Astrocyte of the hippocampus (primary cell): ENCODE results near the gene P4HA2.
A peak's percentile ranks its signal among the peaks of the same experiment; 100 is the strongest.

Experiments
- DNase-seq: peaks from one replicate; pipeline ENCODE4 v3.0.0; 2011; ENCODE audit warnings: low read depth, low spot score

The P4HA2 gene

DNA sequence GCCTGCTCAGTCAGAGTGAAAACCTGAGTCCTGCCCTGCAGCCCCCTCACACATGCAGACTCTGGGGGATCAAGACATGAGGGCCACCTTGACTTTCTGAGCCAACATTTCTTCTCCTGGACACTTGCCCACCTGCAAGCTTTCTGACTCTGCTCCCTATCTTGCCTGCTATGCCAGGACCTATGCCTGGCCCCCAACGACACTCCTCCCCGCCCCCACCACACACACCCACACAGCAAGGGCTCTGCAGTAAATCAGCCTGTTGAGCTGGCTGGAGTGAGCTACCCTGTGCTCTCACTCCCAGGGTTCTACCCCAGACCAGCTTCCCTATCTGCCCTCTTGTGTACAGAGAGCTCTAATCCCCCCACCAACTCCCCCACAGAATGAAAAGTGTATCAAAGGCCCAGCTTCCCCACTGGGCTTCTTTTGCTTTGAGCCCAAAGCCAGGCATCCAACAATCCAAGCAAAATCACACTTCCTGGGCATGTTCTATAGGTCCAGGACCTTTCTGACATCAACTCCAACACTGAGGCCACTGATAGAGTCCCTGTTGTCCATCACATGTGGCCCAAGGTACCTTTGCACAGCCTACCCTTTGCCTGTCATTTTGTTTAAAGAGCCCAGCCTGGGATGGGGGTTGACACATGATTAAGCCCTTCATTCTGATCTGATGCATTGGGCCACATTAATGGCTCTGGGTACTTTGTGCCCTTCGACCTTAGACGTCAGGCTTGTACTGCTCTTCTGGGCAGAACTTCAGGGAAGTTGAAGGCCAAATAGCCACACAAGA is 37.1 kb upstream of the P4HA2 start:
- no peak for DNase-seq

GRCh38 chr5:132263548-132264261 is 36.1 kb upstream of the P4HA2 start:
- peak; percentile 91 for DNase-seq

DNA sequence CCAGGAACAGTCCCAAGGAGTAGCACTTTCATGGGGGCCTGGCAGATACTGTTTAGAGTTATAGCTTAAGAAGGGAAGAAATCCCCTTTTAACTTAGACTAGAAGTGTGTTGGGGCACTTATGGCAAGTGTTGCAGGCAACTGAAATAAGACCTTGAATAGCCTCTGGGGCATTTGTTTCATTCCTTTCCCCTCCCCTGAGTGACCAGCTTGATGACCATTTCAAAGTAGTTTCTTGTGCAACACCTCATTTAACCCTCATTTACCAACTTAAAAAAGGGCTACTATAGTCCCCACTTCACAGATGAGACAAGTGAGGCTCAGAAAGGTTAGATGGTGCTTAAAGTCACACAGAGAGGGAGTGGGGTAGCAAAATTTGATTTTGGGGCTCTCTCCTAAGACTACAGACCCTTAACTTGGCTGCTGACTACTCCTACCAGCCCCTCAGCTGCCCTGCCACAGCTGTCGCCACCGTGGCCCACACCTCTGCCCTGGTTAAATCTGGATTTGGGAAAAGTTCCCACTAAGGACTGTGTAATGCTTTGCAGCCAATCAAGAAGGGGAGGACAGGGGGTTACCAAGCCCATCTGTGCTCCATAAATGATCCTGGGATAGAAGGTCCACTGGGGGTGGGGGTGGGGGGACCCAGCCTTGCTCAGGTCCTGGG is 35.4 kb upstream of the P4HA2 start:
- no peak for DNase-seq

DNA sequence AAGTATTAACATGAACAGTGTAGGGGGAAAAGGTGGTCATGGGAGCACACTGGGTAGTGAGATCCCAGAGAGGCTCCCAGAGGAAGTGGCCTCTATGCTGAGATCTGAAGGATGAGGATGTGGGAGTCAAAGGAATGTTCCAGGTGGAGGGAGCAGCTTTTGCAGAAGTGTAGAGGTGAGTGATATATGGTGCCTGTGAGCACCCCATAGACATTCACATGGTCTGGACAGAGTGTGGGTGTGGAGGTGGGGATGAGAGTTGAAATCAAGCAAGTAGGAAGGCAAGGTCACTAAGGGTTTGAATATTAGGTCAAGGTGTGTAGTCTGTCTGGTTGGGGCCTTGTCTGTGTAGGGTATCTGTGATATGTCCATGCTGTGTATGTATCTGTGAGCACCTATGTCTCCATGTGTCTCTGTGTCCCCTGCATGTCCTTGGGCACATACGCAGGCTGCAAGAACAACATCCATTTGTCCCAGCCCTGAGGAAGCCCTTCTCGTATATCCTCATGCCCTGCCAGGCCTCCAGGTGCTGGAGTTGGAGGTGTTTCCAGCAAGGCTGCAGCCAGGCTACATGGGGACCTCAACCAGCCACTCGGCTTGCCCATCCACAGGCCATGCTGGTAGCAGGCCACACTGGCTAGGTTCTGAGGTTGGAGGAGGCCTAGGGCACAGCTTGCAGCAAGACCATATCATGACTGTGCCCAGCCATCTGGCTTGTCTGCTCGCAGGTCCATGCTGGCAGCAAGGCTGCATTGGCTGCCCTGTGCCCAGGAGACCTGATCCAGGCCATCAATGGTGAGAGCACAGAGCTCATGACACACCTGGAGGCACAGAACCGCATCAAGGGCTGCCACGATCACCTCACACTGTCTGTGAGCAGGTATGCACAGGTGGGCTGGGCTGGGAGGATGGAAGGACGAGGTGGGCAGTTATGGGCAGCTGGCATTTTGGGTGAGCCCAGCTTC is 34.5 kb upstream of the P4HA2 start:
- DNase-seq, result no peak

- peak; percentile 98 for DNase-seq
Measured at GRCh38 chr5:132260714-132261551, 33.3 kb upstream of the P4HA2 start.

- DNase-seq, result peak; percentile 73
Measured at GRCh38 chr5:132260051-132260450, 32.4 kb upstream of the P4HA2 start.

GRCh38 chr5:132259069-132259851 is 31.6 kb upstream of the P4HA2 start:
- peak; percentile 91 for DNase-seq

DNA sequence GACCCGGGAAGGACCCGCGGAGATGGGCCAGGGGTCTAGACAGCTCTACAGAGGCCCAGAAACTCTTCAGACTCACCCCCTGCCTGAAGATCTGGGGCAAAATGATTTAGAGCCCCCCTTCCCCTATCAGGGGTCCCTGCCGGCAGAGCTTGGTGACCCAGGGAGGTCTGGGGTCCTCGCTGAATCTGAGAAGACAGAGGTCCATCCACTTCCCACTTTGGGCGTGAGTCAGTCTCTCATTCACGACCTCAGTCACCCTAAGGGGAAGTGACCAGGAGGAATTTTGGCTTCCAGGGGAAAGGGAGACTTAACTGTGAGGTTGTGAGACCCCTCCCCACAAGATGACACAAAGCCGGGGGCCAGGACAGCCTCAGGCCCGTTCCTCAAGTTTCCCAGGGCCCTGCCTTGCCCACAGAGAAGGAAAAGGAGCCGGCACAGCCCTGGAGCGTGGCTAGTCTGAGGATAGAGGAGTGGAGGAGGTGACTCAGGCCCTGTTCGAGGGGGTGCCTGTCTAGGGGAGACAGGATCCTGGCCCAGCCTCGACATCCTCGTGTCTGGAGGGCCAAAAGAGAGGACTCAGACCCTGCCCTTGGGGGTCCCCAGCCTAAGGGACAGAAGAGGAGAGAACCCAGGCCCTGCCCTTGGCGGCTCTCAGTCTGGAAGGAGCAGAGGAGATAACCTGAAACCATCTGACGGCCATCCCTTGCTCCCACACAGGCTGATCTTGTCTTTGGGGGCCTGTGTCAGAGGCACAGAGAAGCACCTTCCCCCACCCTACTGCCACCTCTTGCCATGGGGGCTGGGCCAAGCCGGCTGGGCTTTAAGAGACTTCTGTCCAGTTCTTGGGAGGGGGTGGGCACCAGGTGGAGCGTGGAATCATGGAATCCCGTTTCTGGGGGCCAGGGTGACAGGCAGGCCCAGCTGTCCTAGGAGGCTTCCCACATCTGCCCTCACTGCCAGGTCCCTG is 30.7 kb upstream of the P4HA2 start:
- peak; percentile 74 for DNase-seq

DNA sequence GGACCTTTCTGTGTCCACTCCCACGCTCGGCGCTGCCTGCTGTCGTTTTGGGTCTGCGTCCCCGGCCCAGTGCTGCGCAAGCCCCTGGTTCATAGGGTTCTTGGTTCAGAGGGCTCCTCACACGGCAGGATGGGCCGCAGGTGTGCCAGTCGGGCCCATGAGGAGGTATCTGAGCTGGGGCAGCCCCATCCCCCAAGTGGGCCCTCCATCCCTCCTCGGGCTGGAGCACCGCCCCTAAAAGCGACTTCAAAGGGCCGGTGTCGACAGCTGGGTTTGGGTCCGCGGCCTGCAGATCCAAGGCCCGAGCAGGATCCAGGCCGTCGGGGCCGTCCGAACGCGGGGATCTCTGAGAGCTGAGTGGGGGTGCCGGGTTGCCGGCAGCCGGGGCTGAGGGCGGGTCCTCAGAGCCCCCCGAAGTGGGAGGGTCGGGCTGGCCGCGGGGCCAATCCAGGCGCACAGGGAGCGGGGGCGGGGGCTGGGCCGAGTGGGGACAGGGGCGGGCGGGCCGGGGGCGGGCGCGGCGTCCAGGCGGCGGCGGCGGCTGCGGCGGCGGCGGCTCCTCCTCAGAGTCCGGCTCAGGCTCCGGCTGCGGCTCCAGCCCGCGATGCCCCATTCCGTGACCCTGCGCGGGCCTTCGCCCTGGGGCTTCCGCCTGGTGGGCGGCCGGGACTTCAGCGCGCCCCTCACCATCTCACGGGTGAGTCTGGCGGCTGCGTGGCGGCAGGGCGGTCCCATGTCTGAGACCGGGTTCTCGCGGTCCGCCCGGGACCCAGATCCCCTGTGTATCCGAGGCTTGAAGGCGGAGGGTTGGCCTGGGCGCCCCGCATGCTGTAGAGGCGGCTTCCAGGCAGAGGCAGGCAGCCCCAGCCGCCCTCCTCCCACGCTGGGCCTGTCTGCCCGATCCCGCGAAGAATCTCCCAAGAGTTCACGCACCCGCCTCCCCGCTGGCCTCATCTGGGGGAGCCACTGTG is 29.8 kb upstream of the P4HA2 start, which contains the start of gene PDLIM4:
TSS of gene PDLIM4 (plus strand) at position 566 of the 971 bp plus-strand sequence. CDS start at position 605, 39 bp downstream.
- DNase-seq, result peak; percentile 86

DNA sequence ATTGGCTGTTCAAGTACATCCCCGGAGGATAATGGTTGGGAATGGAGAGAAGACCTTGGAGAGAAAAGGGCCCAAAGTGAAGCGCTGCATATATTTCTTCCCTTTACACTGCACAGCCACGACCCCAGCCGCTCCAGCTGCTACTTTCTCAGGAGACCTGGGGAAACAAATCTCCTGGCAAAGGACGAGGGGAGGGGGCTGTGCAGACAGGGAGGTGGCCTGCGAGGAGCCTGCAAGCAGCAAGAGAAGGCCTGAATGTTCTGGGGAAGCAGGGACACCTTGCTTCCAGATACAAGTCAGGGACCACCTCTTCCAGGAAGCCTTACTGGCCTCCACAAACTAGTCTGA is 29.1 kb upstream of the P4HA2 start:
- DNase-seq, result no peak

DNA sequence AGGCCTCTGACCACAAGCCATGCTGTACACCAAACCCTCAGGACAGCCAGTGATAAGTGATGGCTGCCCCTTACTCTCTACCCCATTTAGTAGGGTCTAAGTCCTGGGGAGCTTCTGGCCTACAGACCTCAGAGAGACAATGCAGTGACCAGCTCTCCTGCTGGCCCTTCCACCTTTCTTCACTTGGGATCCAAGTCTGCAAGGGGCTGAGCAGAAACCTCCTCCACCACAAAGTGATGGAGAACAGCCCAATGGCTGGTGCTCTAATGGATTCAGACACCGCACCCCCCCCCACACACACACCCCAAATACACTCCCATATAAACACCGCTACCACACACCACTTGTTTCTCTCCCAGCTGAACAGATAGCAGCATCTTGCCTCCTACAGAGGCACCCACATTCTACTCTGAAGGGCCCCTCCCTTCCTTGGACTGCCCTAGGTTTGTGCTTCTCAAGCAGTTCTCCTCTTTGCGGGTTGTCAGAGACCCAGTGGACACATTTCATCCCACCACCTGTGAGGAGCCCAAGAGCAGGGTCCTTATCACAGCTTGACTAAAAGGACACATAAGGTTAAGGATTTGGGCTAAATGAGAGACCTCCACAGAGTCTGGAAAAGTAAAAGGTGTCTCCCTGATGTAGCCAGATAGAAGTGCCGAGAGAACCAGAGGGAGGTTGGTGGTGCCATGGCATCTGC is 28.6 kb upstream of the P4HA2 start:
- DNase-seq, result no peak

DNA sequence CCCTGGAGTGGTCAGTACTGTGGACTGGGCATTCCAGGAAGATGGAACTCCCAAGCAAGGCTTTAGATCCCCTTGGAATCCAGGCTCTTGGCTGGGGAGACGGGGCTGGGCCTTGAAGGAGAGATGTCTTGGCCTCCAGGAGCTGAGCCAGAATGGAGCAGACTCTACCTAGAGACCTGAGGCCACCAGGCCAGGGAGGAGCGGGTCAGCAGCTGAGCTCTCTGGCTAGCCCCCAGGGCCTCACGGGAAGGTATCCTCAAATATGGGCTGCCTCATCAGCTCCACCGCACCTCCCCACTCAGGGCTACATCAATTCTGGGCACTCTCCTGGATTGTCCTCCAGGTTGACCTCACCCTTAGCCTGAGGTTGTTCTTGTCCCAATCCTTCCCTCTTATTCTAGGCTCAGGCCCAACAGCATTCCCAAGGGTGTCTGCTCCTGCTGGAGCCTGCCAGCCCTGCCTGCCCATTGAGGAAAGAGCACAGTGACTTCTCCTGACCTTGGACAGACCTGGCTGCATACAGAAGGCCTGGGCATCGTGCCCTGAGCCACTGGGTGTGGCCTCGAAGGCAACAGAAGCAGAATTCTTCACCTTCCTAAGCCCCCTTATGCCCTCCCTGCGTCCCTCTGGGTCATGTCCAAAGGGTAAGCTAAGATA is 26.8 kb upstream of the P4HA2 start:
- DNase-seq, result no peak

DNA sequence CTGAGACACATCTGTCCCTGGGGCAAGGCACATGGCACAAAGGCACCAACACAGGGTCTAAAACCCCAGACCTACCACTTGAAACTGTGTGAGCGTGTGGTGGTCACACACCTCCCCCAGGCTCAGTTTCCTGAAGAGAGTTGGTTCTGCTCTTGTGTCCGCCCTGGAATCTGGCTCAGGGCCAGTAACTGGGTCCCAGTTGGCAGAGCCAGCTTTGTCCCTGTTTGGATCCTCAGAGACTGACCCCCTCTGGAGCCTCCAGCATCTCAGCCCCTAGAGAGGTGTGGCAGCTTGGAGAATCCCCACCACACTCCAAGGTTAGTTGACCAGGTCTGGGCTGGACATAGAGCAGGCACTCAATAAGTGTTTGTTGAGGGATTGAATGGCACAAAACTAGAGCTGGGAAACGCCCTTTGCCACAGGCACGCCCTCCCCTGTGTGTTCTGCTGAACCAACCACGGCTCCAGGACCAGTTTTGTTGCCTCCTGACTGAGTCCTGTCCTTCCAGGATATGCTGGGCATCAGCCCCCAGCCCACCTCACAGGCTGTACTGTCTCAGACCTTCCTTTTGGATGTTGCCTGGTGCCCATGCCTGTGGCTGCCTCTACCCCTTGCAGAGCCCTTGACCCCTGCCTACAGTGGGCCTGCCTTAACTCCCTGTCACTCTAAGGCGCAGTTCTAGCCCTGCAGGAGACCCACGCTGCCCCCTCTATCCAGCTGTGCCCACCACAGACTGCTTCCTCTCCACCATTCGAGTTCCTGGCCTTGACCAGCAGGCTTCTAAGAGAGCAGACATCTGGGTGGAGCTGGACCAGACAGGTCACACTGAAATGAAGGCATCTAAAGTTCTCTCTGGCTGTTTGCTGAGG is 26.0 kb upstream of the P4HA2 start:
- no peak for DNase-seq

- DNase-seq, result no peak
Measured at GRCh38 chr5:132253008-132253441, 25.4 kb upstream of the P4HA2 start.

DNA sequence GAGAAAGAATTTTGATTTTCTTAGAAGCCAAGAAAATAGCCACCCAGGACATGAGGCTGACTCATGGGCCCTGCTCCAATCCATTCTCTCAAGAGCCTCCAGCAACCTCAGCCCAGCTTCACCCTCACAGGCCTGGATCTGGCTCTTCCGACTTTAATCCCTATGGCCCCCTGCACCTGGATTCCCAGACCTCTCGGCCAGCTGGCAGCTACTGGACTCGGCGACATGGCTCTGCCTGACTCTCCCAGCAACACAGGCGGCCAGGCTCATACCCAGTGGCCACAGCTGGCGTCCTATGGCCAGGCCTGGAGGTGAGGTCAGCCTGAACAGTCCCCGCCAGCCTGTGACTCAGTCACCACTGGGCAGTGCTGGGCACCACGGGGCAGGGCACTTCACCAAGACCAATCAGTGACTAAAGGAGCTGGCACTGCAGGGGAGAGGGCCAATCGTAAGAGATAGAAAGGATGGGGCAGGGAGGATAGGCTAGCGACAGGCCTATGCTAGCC is 23.6 kb upstream of the P4HA2 start:
- peak; percentile 70 for DNase-seq
